Body of pancreas (tissue), 4 donors: ENCODE data around the gene MEIOC.
A peak's percentile ranks its signal among the peaks of the same experiment; 100 is the strongest.

Experiments
- POLR2A ChIP-seq, 3 donors: fragments of 450-650 bp; IDR thresholded peaks; one replicate each; pipeline ENCODE4 v1.6.1; 2016; ENCODE audit warnings: antibody characterized with exemption in 3 of 3, mild to moderate bottlenecking in 2 of 3
- TF ChIP-seq, protein P1 (sequence below), 7 experiments: fragments of 450-650 bp in 4 of 7; fragments of 200-600 bp in 3 of 7; sonication (generic) in 3 of 7; IDR thresholded peaks; one replicate each; pipeline ENCODE4 v1.5.1; 2016 to 2019; ENCODE audit warnings: antibody characterized with exemption in 7 of 7

DNA sequence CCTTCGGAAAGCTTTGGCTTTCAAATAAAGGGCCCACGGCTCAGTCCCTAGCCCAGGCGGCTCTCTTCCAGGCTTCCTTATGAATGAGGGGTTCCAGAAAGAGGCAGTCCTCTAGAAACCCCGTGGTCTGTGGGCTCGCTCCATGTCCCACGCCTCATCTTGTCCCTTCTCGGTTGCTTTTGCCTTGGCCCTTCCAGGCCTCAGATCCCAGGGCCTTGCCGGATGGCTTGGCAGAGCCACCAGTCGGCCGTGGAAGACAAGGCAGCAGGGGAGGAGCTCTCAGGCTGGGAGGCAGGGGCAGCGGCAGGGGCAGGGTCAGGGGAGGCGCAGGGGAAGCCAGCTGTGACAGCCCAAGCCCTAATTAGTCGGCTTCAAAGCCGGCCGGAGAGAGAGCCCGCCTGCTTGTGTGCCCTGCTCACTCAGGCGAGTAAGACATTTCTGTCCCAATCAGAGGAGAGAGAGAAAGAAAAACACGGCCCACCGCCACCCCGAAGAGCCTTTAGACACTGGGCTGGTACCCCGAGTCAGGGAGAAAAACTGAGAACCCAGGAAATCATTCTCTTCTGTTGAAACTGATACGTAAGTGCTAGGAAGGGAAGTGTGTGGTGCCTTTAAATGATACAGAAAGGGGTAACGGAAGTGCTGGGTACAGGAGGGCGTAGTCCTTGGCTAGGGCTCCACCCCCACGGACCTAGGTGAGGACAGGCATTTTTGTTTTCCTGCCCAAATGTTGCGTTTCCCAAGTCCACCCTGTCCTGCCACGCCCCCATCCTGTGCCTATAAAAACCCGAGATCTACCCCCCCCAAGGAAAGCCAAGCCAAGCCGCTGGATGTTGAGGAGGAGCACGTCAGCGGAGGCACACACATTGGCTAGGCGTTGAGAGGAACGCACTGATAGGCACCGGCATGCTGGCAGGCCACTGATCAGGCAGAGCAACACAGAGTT, 27.8 kb upstream of the MEIOC start:
- TF ChIP-seq, protein P1, sequence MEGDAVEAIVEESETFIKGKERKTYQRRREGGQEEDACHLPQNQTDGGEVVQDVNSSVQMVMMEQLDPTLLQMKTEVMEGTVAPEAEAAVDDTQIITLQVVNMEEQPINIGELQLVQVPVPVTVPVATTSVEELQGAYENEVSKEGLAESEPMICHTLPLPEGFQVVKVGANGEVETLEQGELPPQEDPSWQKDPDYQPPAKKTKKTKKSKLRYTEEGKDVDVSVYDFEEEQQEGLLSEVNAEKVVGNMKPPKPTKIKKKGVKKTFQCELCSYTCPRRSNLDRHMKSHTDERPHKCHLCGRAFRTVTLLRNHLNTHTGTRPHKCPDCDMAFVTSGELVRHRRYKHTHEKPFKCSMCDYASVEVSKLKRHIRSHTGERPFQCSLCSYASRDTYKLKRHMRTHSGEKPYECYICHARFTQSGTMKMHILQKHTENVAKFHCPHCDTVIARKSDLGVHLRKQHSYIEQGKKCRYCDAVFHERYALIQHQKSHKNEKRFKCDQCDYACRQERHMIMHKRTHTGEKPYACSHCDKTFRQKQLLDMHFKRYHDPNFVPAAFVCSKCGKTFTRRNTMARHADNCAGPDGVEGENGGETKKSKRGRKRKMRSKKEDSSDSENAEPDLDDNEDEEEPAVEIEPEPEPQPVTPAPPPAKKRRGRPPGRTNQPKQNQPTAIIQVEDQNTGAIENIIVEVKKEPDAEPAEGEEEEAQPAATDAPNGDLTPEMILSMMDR (IDR thresholded peaks at IDR 0.05) = no peak
- peak in 1 of 3 donors; percentile 27 for TF ChIP-seq POLR2A (IDR thresholded peaks at IDR 0.05)
